ENCODE measurements around the gene CEP19.

- TF ChIP-seq POLR2A (IDR thresholded peaks at IDR 0.05) (no peak), CTCF (IDR thresholded peaks at IDR 0.05) (no peak), EP300 (IDR thresholded peaks at IDR 0.05; ENCODE audit: low read depth) (no peak)
These were observed 25.6 kb downstream of the CEP19 start for GRCh38 chr3:196686436-196686835.

All from transverse colon (tissue), 3 donors.